Activated CD8-positive, alpha-beta memory T cell treated with anti-CD3 and anti-CD28 coated beads, Interleukin-2, amount 10 ng/mL, durations not matched to agents 7 days and 5 days (primary cell): Measurements from ENCODE around the gene HSPB9. TPM values are rescaled to one million over a fixed set of nuclear protein-coding genes. Genes with fewer than 3 reads are reported as not detected.

Source experiments
- ATAC-seq: fragments of 150-1000 bp; cut with Tn5 transposase; one replicate; pipeline ENCODE4 v1.10.0; 2021; ENCODE audit warnings: moderate library complexity
- CTCF ChIA-PET: fragments of 350-600 bp; sonication (Branson Sonifier 250); formaldehyde crosslinking; loops from one replicate; lab custom pipeline; 2021; ENCODE audit warnings: antibody characterized with exemption; lab: Charles Lee
- DNase-seq: peaks from one replicate; pipeline ENCODE4 v3.0.0-alpha.2; 2020
- H3K27ac Mint-ChIP-seq: one replicate; pipeline ENCODE4 v1.8.0; 2021; ENCODE audit warnings: mild to moderate bottlenecking, mixed read lengths
- H3K27me3 Mint-ChIP-seq: one replicate; pipeline ENCODE4 v1.8.0; 2021; ENCODE audit warnings: mixed read lengths
- H3K36me3 Mint-ChIP-seq: one replicate; pipeline ENCODE4 v1.8.0; 2021; ENCODE audit warnings: mild to moderate bottlenecking, mixed read lengths
- H3K4me1 Mint-ChIP-seq: one replicate; pipeline ENCODE4 v1.8.0; 2021; ENCODE audit warnings: mixed read lengths
- H3K4me3 Mint-ChIP-seq: one replicate; pipeline ENCODE4 v1.8.0; 2021; ENCODE audit warnings: mild to moderate bottlenecking, moderate library complexity, mixed read lengths
- H3K9me3 Mint-ChIP-seq: one replicate; pipeline ENCODE4 v1.8.0; 2022; ENCODE audit warnings: low read depth, mixed read lengths
- total RNA-seq, 2 experiments: library from RNA; stranded (reverse); gene quantifications; one replicate each; pipeline ENCODE4 v1.2.3, GENCODE V29; 2021

HSPB9 gene
- total RNA-seq, result under 1 TPM in 1 of 2 experiments, not detected in 1; 0.58 TPM

- peaks cover 16% of the 10 kb centered on the region for H3K36me3 Mint-ChIP-seq
- H3K4me3 Mint-ChIP-seq, result peak within 1 kb of the TSS; percentile 67
- H3K27ac Mint-ChIP-seq, result peak within 1 kb of the TSS; percentile 61
- no peak for DNase-seq
- no peak for ATAC-seq
- CTCF ChIA-PET, result interaction anchor here (0.6 to 16.2 kb wide), 4 partner anchors 13 to 283 kb away, joined by 3 to 117 read pairs (median 18); no protein-coding TSS in a partner anchor
- H3K4me1 Mint-ChIP-seq, result peaks cover 26% of the 10 kb centered on the region
- H3K27me3 Mint-ChIP-seq, result no peaks in the 10 kb centered on the region
- H3K9me3 Mint-ChIP-seq, result no peaks in the 10 kb centered on the region
These were observed at the start of gene HSPB9 for GRCh38 chr17:42122371-42123303. HSPB9 (plus strand) TSS chr17:42122804; CDS start chr17:42122851, 47 bp downstream.

GRCh38 chr17:42075789-42076188, 46.8 kb upstream of the HSPB9 start:
- H3K27ac Mint-ChIP-seq, result no peak overlapping the region
- no peak for DNase-seq
- H3K4me1 Mint-ChIP-seq, result peaks cover 9% of the 10 kb centered on the region
- ATAC-seq, result no peak
- CTCF ChIA-PET, result interaction anchor here (0.7 to 2.9 kb wide), 2 partner anchors 9 to 32 kb away, joined by 5 to 17 read pairs; no protein-coding TSS in a partner anchor
- H3K9me3 Mint-ChIP-seq, result no peaks in the 10 kb centered on the region
- no peaks in the 10 kb centered on the region for H3K36me3 Mint-ChIP-seq
- H3K27me3 Mint-ChIP-seq, result peaks cover 27% of the 10 kb centered on the region
- H3K4me3 Mint-ChIP-seq, result no peak overlapping the region

GRCh38 chr17:42076797-42077559, 45.6 kb upstream of the HSPB9 start:
- no peak overlapping the region for H3K4me3 Mint-ChIP-seq
- no peaks in the 10 kb centered on the region for H3K9me3 Mint-ChIP-seq
- peaks cover 4% of the 10 kb centered on the region for H3K4me1 Mint-ChIP-seq
- no peaks in the 10 kb centered on the region for H3K36me3 Mint-ChIP-seq
- no peak for DNase-seq
- CTCF ChIA-PET, result interaction anchor here (0.7 to 2.9 kb wide), 3 partner anchors 10 to 26 kb away, joined by 3 to 17 read pairs (median 3); no protein-coding TSS in a partner anchor
- ATAC-seq, result no peak
- no peak overlapping the region for H3K27ac Mint-ChIP-seq
- peaks cover 18% of the 10 kb centered on the region for H3K27me3 Mint-ChIP-seq

- peaks cover 16% of the 10 kb centered on the region for H3K27me3 Mint-ChIP-seq
- H3K4me1 Mint-ChIP-seq, result peaks cover 1% of the 10 kb centered on the region
- ATAC-seq, result no peak
- no peak overlapping the region for H3K4me3 Mint-ChIP-seq
- H3K27ac Mint-ChIP-seq, result no peak overlapping the region
- DNase-seq, result no peak
- CTCF ChIA-PET, result interaction anchor here (0.7 to 2.9 kb wide), 3 partner anchors 11 to 27 kb away, joined by 3 to 17 read pairs (median 3); no protein-coding TSS in a partner anchor
- no peaks in the 10 kb centered on the region for H3K36me3 Mint-ChIP-seq
- no peaks in the 10 kb centered on the region for H3K9me3 Mint-ChIP-seq
These were observed 44.8 kb upstream of the HSPB9 start for GRCh38 chr17:42077755-42078154.

GRCh38 chr17:42078396-42079043, 44.1 kb upstream of the HSPB9 start:
- DNase-seq, result no peak
- CTCF ChIA-PET, result no interaction called here

GRCh38 chr17:42079541-42079940, 43.1 kb upstream of the HSPB9 start:
- H3K27me3 Mint-ChIP-seq, result peaks cover 2% of the 10 kb centered on the region
- CTCF ChIA-PET, result interaction anchor here (1.1 to 1.6 kb wide), 4 partner anchors 12 to 36 kb away, joined by 3 to 6 read pairs (median 4); no protein-coding TSS in a partner anchor
- ATAC-seq (no peak), DNase-seq (no peak)
- no peak overlapping the region for H3K4me3 Mint-ChIP-seq
- H3K27ac Mint-ChIP-seq, result no peak overlapping the region
- H3K9me3 Mint-ChIP-seq, result no peaks in the 10 kb centered on the region
- H3K36me3 Mint-ChIP-seq, result no peaks in the 10 kb centered on the region
- H3K4me1 Mint-ChIP-seq, result no peaks in the 10 kb centered on the region

More at GRCh38 chr17:42078396-42079043, 44.1 kb upstream of the HSPB9 start:
- ATAC-seq, result no peak
- no peaks in the 10 kb centered on the region for H3K36me3 Mint-ChIP-seq
- H3K27me3 Mint-ChIP-seq, result peaks cover 8% of the 10 kb centered on the region
- H3K4me3 Mint-ChIP-seq, result no peak overlapping the region
- no peaks in the 10 kb centered on the region for H3K9me3 Mint-ChIP-seq
- no peaks in the 10 kb centered on the region for H3K4me1 Mint-ChIP-seq
- H3K27ac Mint-ChIP-seq, result no peak overlapping the region

GRCh38 chr17:42081516-42082129, 41.0 kb upstream of the HSPB9 start:
- ATAC-seq (no peak), DNase-seq (no peak)
- Mint-ChIP-seq H3K27me3 (no peaks in the 10 kb centered on the region), H3K4me3 (no peak overlapping the region), H3K27ac (no peak overlapping the region), H3K36me3 (no peaks in the 10 kb centered on the region), H3K4me1 (no peaks in the 10 kb centered on the region), H3K9me3 (no peaks in the 10 kb centered on the region)
- CTCF ChIA-PET, result no interaction called here

GRCh38 chr17:42087042-42087701, 35.4 kb upstream of the HSPB9 start:
- H3K36me3 Mint-ChIP-seq, result no peaks in the 10 kb centered on the region
- H3K4me3 Mint-ChIP-seq, result no peak overlapping the region
- CTCF ChIA-PET, result interaction anchor here (1.2 kb wide), 1 partner anchor 316 kb away, joined by 3 read pairs; no protein-coding TSS in a partner anchor
- ATAC-seq (no peak), DNase-seq (no peak)
- H3K4me1 Mint-ChIP-seq, result no peaks in the 10 kb centered on the region
- H3K9me3 Mint-ChIP-seq, result no peaks in the 10 kb centered on the region
- H3K27ac Mint-ChIP-seq, result no peak overlapping the region
- peaks cover 13% of the 10 kb centered on the region for H3K27me3 Mint-ChIP-seq

GRCh38 chr17:42087736-42088705, 34.6 kb upstream of the HSPB9 start:
- H3K27ac Mint-ChIP-seq, result no peak overlapping the region
- DNase-seq (no peak), ATAC-seq (no peak)
- H3K9me3 Mint-ChIP-seq, result no peaks in the 10 kb centered on the region
- H3K27me3 Mint-ChIP-seq, result peaks cover 15% of the 10 kb centered on the region
- CTCF ChIA-PET, result interaction anchor here (0.7 kb wide), 1 partner anchor 37 kb away, joined by 3 read pairs; no protein-coding TSS in a partner anchor
- H3K36me3 Mint-ChIP-seq, result no peaks in the 10 kb centered on the region
- H3K4me3 Mint-ChIP-seq, result no peak overlapping the region
- no peaks in the 10 kb centered on the region for H3K4me1 Mint-ChIP-seq

GRCh38 chr17:42088736-42089135, 33.9 kb upstream of the HSPB9 start:
- Mint-ChIP-seq H3K4me3 (no peak overlapping the region), H3K36me3 (no peaks in the 10 kb centered on the region)
- CTCF ChIA-PET, result interaction anchor here (0.7 to 1.5 kb wide), 2 partner anchors 17 to 38 kb away, joined by 3 to 4 read pairs; no protein-coding TSS in a partner anchor

More at GRCh38 chr17:42088736-42089135, 33.9 kb upstream of the HSPB9 start:
- DNase-seq, result no peak
- Mint-ChIP-seq H3K9me3 (no peaks in the 10 kb centered on the region), H3K27me3 (peaks cover 15% of the 10 kb centered on the region), H3K4me1 (no peaks in the 10 kb centered on the region), H3K27ac (no peak overlapping the region)
- no peak for ATAC-seq
